Testis (tissue), 3 donors: ENCODE data around the gene NCBP1. TPM values are rescaled to one million over a fixed set of nuclear protein-coding genes. Genes with fewer than 3 reads are reported as not detected.
A peak's percentile ranks its signal among the peaks of the same experiment; 100 is the strongest.

Experiments
- DNase-seq: peaks from one replicate; pipeline ENCODE4 v3.0.0-alpha.2; 2019
- H3K27ac ChIP-seq, 2 donors: fragments of 200-600 bp; sonication (generic); one replicate each; pipeline ENCODE4 v1.5.1; 2019
- H3K27me3 ChIP-seq: fragments of 200-600 bp; sonication (generic); one replicate; pipeline ENCODE4 v1.5.1; 2019
- H3K36me3 ChIP-seq: fragments of 200-600 bp; sonication (generic); one replicate; pipeline ENCODE4 v1.5.1; 2017; ENCODE audit warnings: low read depth; ENCODE audit errors: missing control alignments
- H3K4me1 ChIP-seq: fragments of 200-600 bp; sonication (generic); one replicate; pipeline ENCODE4 v1.5.1; 2019
- H3K4me3 ChIP-seq, 2 donors: fragments of 200-600 bp; sonication (generic); one replicate each; pipeline ENCODE4 v1.5.1; 2017 to 2019
- H3K9me3 ChIP-seq: fragments of 200-600 bp; sonication (generic); one replicate; pipeline ENCODE4 v1.5.1; 2017
- POLR2A ChIP-seq: fragments of 450-650 bp; IDR thresholded peaks from one replicate; pipeline ENCODE4 v1.6.1; 2017; ENCODE audit warnings: antibody characterized with exemption, mild to moderate bottlenecking, moderate library complexity
- WGBS, 2 donors: methylation state at CpG; one replicate each; pipeline ENCODE4 v1.1.5; 2018; 5-methylcytosine and 5-hydroxymethylcytosine counted together
- intact Hi-C: fragments of 100-400 bp; cut with DNase I; formaldehyde crosslinking; loops from one replicate; pipeline ENCODE4 v1.15.1; 2023; ENCODE audit warnings: low total_unique reads
- polyA plus RNA-seq: library from polyadenylated mRNA; stranded (reverse); fragments of 350-450 nt; fragmentation: Illumina TruSeq; extraction: RNeasy Lipid Tissue Mini Kit (QIAGEN cat#74804); gene quantifications from one replicate; pipeline ENCODE4 v1.2.3, GENCODE V29; 2014; ENCODE audit warnings: low read depth, low replicate concordance; ENCODE audit not compliant: insufficient read depth
- total RNA-seq, 2 donors: library from RNA; depleted of rRNA; stranded (reverse); fragments of >200 nt; gene quantifications; one replicate each; pipeline ENCODE4 v1.2.3, GENCODE V29; 2016
- TF ChIP-seq, protein P1 (sequence below), 3 experiments: fragments of 450-650 bp in 2 of 3; fragments of 200-600 bp in 1 of 3; sonication (generic) in 1 of 3; IDR thresholded peaks; one replicate each; pipeline ENCODE4 v1.5.1; 2016 to 2019; ENCODE audit warnings: antibody characterized with exemption in 3 of 3, mild to moderate bottlenecking in 2 of 3, moderate library complexity in 1 of 3

Gene NCBP1
- total and polyA plus RNA-seq, 3 donors from 2014 or later, result 36.6 to 41.7 (median 36.9) TPM

DNA sequence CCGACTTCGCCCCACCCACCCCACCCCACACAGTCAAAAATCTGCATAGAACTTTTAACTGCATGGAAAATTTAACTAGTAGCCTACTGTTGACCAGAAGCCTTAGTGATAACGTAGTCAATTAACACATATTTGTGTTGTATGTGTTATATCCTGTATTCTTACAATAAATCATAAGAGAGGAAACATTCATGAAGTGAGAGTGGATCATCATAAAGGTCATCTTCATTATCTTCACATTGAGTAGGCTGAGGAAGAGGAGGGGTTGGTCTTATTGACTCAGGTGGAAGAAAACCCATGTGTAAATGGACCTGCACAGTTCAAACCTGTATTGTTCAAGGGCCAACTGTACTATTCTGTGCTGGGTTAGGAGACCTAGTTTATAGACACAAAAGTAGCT is 32.1 kb downstream of the NCBP1 start:
- WGBS, 2 donors, result 90 to 93% methylated on average over 3 of the region's 3 CpGs
- Histone ChIP-seq H3K9me3 (no peaks in the 10 kb centered on the region), H3K27ac (no peak overlapping the region), H3K36me3 (no peaks in the 10 kb centered on the region), H3K27me3 (no peaks in the 10 kb centered on the region), H3K4me3 (no peak overlapping the region), H3K4me1 (no peaks in the 10 kb centered on the region)
- TF ChIP-seq, protein P1, sequence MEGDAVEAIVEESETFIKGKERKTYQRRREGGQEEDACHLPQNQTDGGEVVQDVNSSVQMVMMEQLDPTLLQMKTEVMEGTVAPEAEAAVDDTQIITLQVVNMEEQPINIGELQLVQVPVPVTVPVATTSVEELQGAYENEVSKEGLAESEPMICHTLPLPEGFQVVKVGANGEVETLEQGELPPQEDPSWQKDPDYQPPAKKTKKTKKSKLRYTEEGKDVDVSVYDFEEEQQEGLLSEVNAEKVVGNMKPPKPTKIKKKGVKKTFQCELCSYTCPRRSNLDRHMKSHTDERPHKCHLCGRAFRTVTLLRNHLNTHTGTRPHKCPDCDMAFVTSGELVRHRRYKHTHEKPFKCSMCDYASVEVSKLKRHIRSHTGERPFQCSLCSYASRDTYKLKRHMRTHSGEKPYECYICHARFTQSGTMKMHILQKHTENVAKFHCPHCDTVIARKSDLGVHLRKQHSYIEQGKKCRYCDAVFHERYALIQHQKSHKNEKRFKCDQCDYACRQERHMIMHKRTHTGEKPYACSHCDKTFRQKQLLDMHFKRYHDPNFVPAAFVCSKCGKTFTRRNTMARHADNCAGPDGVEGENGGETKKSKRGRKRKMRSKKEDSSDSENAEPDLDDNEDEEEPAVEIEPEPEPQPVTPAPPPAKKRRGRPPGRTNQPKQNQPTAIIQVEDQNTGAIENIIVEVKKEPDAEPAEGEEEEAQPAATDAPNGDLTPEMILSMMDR (IDR thresholded peaks at IDR 0.05), result no peak
- TF ChIP-seq POLR2A, result no peak
- intact Hi-C loops, result no loop called here
- DNase-seq, result no peak

DNA sequence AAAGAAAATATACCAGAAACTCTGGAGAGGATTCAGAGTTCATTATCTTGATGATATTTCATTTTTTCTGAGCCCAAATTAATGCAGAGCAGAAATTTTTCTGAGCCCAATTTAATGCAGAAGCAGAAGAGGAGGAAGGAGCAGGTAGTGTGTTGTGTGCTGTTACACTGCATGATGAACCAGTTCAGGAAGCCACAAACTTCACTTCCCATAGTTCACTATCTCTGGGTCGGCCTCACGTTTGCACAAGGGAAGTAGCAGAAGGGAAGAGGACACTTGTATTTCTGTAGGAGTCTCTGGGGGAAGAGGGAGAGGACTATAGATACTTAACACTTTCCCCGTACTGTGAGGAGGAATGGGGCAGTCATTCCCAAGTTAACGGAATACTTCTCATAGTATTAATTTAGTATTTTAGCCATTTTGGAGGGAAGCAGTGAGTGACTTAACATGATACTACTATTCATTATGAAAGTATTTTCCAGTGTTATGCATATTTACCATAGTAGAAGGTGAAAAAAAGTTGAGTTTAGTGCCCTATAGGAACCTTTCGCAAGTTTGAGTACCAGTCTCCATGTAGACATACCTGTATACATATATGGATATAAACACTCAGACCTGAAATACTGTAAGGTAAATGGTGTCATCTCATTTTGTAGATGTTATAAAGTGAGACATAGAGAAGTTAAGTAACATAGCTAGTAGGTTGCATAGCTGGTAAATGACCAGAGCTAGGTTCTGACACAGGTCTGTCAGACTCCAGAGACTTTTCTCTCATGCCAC is 33.5 kb downstream of the NCBP1 start:
- Histone ChIP-seq H3K36me3 (no peaks in the 10 kb centered on the region), H3K27me3 (no peaks in the 10 kb centered on the region), H3K27ac (no peak overlapping the region), H3K4me3 (no peak overlapping the region), H3K9me3 (no peaks in the 10 kb centered on the region), H3K4me1 (no peaks in the 10 kb centered on the region)
- DNase-seq, result no peak
- 83 to 84% methylated on average over 5 of the region's 5 CpGs for whole genome bisulfite sequencing, 2 donors
- TF ChIP-seq, protein P1 (IDR thresholded peaks at IDR 0.05), result no peak
- no peak for TF ChIP-seq POLR2A
- intact Hi-C loops, result no loop called here

DNA sequence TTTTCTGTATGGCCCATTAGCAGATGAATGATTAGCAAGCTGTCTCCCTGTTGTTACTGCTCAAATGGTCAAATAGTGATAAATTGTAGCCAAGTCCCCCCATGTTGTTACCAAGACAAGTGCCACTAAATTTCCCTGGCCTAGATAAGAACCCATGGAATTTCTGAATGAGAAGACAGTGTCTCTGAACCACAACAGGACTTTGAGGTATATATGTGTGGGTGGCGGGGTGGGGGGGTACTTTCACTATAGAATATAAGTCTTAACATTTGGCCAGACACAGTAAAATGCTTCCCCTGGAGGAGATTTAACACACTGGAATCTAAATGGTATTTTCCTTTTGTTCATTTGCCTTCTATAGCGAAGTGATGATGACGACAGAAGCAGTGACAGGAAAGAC is 34.9 kb downstream of the NCBP1 start:
- no peak overlapping the region for H3K27ac ChIP-seq
- H3K36me3 ChIP-seq, result no peaks in the 10 kb centered on the region
- H3K9me3 ChIP-seq, result no peaks in the 10 kb centered on the region
- TF ChIP-seq, protein P1 (IDR thresholded peaks at IDR 0.05), result no peak
- TF ChIP-seq POLR2A, result no peak
- no peak overlapping the region for H3K4me3 ChIP-seq
- 98% methylated on average over 3 of the region's 3 CpGs for WGBS, 2 donors
- intact Hi-C loops, result no loop called here
- no peak for DNase-seq
- no peaks in the 10 kb centered on the region for H3K4me1 ChIP-seq
- H3K27me3 ChIP-seq, result no peaks in the 10 kb centered on the region

DNA sequence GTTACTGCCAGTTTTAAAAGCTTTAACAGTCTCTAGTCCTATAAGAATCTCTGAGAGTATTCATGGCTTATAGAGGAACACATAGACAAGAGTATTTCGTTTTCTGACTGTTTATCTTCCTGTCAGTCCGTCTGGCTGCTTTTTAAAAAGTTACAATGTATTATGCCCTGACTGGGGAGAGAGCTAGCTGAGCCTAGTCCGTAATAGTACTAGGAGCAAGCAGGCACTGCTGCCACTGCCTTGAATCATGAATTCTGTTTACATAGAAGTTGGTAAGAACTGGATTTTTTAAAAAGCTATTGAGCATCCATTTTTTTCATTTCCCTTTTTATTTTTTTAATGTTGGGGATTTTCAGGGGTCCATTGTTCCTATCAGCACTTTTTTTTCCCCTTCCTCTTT is 37.0 kb downstream of the NCBP1 start:
- H3K4me3 ChIP-seq, result no peak overlapping the region
- WGBS, 2 donors, result 41 to 42% methylated on average over 3 of the region's 3 CpGs
- H3K9me3 ChIP-seq, result no peaks in the 10 kb centered on the region
- H3K4me1 ChIP-seq, result no peaks in the 10 kb centered on the region
- no peak overlapping the region for H3K27ac ChIP-seq
- DNase-seq, result peak; percentile 57
- H3K27me3 ChIP-seq, result no peaks in the 10 kb centered on the region
- TF ChIP-seq, protein P1 (IDR thresholded peaks at IDR 0.05), result no peak
- no peak for TF ChIP-seq POLR2A
- intact Hi-C loops, result no loop called here
- H3K36me3 ChIP-seq, result no peaks in the 10 kb centered on the region

DNA sequence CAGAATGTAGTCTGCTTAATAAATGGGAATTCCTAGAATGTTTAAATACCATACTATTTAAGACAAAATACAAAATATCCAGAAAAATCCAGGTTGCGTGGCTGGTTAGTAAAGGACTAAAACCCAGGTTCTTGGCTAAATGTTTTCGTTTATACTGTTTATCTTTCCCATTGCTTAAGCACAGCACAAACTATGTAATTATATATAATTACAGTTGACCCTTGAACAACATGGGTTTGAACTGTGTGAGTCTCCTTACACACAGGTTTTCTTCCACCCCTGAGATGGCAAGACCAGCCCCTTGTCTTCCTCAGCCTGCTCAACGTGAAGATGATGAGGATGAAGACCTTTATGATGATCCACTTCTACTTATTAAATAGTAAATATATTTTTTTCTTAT is 38.8 kb downstream of the NCBP1 start:
- H3K36me3 ChIP-seq, result no peaks in the 10 kb centered on the region
- no peak overlapping the region for H3K27ac ChIP-seq
- no peak for TF ChIP-seq POLR2A
- TF ChIP-seq, protein P1 (IDR thresholded peaks at IDR 0.05), result no peak
- no peaks in the 10 kb centered on the region for H3K9me3 ChIP-seq
- no peaks in the 10 kb centered on the region for H3K4me1 ChIP-seq
- DNase-seq, result no peak
- H3K27me3 ChIP-seq, result no peaks in the 10 kb centered on the region
- H3K4me3 ChIP-seq, result no peak overlapping the region
- intact Hi-C loops, result no loop called here
- 90 to 96% methylated on average over 3 of the region's 3 CpGs for WGBS, 2 donors
